Panc1 (cell line): Measurements from ENCODE around the gene MYO18A. TPM values are rescaled to one million over a fixed set of nuclear protein-coding genes. Genes with fewer than 3 reads are reported as not detected.
A peak's percentile ranks its signal among the peaks of the same experiment; 100 is the strongest.

Source experiments
- ATAC-seq: fragments of 200-7000 bp; cut with Tn5 transposase; 2 replicates; pipeline ENCODE4 v1.9.1; 2020; ENCODE audit warnings: mild to moderate bottlenecking, moderate library complexity
- BruUV-seq: library from RNA; stranded (reverse); fragments of 400-500 nt; replicated peaks from 2 replicates; lab custom pipeline; 2021; lab: Mats Ljungman, UMichigan
- CTCF ChIA-PET: fragments of 300-600 bp; sonication (Branson Sonifier 250); formaldehyde crosslinking; loops from one replicate; lab custom pipeline; 2022; ENCODE audit warnings: antibody characterized with exemption; lab: Charles Lee
- POLR2A ChIA-PET: fragments of 300-600 bp; sonication (Branson Sonifier 250); formaldehyde crosslinking; loops from one replicate; lab custom pipeline; 2022; ENCODE audit warnings: antibody characterized with exemption; lab: Charles Lee
- DNase-seq: peaks from one replicate; pipeline ENCODE4 v3.0.0-alpha.2; 2010; ENCODE audit warnings: low read depth, low spot score
- H3K27ac ChIP-seq: 2 replicates; pipeline ENCODE4 v1.5.1; 2011; ENCODE audit warnings: mild to moderate bottlenecking, low read length, inconsistent platforms
- H3K27me3 ChIP-seq: fragments of 200-500 bp; sonication (Bioruptor generic); 2 replicates; pipeline ENCODE4 v1.6.0; 2014; ENCODE audit warnings: low read length, inconsistent platforms; ENCODE audit not compliant: control insufficient read depth, insufficient read depth
- H3K36me3 ChIP-seq: fragments of 200-500 bp; sonication (Bioruptor generic); 2 replicates; pipeline ENCODE4 v1.5.1; 2014; ENCODE audit warnings: inconsistent platforms, mild to moderate bottlenecking, low read length, moderate library complexity; ENCODE audit not compliant: control insufficient read depth, insufficient read depth
- H3K4me1 ChIP-seq: 2 replicates; pipeline ENCODE4 v1.5.1; 2011; ENCODE audit warnings: inconsistent platforms, mild to moderate bottlenecking, low read length, moderate library complexity; ENCODE audit not compliant: control insufficient read depth, insufficient read depth
- H3K4me3 ChIP-seq, 2 experiments: 2 replicates each; pipeline ENCODE4 v1.5.1; 2011 to 2012; ENCODE audit warnings: low read depth in 2 of 2, low read length in 2 of 2, mild to moderate bottlenecking in 2 of 2, inconsistent platforms in 1 of 2, moderate library complexity in 1 of 2
- H3K9me3 ChIP-seq: fragments of 200-500 bp; sonication (Bioruptor generic); 2 replicates; pipeline ENCODE4 v1.5.1; 2014; ENCODE audit warnings: low read depth, mild to moderate bottlenecking, inconsistent platforms, low read length, moderate library complexity; ENCODE audit not compliant: control insufficient read depth, insufficient read depth
- CTCF ChIP-seq: fragments of 450-650 bp; IDR thresholded peaks from 2 replicates; pipeline ENCODE4 v1.5.1; 2017; ENCODE audit warnings: mild to moderate bottlenecking
- POLR2AphosphoS5 ChIP-seq: IDR thresholded peaks from 2 replicates; pipeline ENCODE4 v1.6.1; 2012; ENCODE audit warnings: mild to moderate bottlenecking, low read depth, low read length, moderate library complexity
- REST ChIP-seq, 2 experiments: IDR thresholded peaks; 2 replicates each; pipeline ENCODE4 v1.6.1; 2011 to 2012; ENCODE audit warnings: low read depth in 2 of 2, control low read depth in 1 of 2, low read length in 1 of 2, mild to moderate bottlenecking in 1 of 2, moderate library complexity in 1 of 2; ENCODE audit not compliant: insufficient read depth in 1 of 2
- SIN3A ChIP-seq: IDR thresholded peaks from 2 replicates; pipeline ENCODE4 v1.6.1; 2012; ENCODE audit warnings: low read depth, mild to moderate bottlenecking, low read length, moderate library complexity, borderline replicate concordance; ENCODE audit not compliant: insufficient read depth
- TCF7L2 ChIP-seq: IDR thresholded peaks from 2 replicates; pipeline ENCODE4 v1.6.1; 2011; ENCODE audit warnings: mild to moderate bottlenecking, low read depth, low read length, inconsistent platforms
- in situ Hi-C: cut with HindIII; loops from 2 replicates; pipeline ENCODE4 v1.10.0; 2016; ENCODE audit warnings: low sequenced_read_pairs, low pct_unique_long_range_greater_than_20kb
- intact Hi-C: fragments of 100-400 bp; cut with micrococcal nuclease; formaldehyde crosslinking; loops from one replicate; pipeline ENCODE4 v1.10.0; 2022; ENCODE audit not compliant: unreplicated experiment
- total RNA-seq: library from RNA; stranded (reverse); gene quantifications from one replicate; pipeline ENCODE4 v1.2.1, GENCODE V29; 2021; ENCODE audit not compliant: unreplicated experiment

Gene MYO18A
- total RNA-seq, 1 experiment from 2014 or later: 108 TPM

GRCh38 chr17:29145289-29146073, 34.7 kb downstream of the MYO18A start:
- Histone ChIP-seq H3K4me1 (peaks cover 58% of the 10 kb centered on the region), H3K9me3 (no peaks in the 10 kb centered on the region), H3K27ac (peak overlapping the region; percentile 73), H3K36me3 (no peaks in the 10 kb centered on the region), H3K4me3 (no peak overlapping the region), H3K27me3 (no peaks in the 10 kb centered on the region)
- DNase-seq: no peak
- no TSS peak for BruUV-seq
- ChIA-PET CTCF (interaction anchor here (0.6 to 1.9 kb wide), 11 partner anchors 13 to 180 kb away, joined by 3 to 25 read pairs (median 4); partner anchors contain the start of gene MYO18A), POLR2A (interaction anchor here (0.5 to 1.1 kb wide), 2 partner anchors 22 to 165 kb away, joined by 3 to 5 read pairs; no protein-coding TSS in a partner anchor)
- intact Hi-C loops: no loop called here
- no peak for TF ChIP-seq SIN3A
- no peak for TF ChIP-seq REST (IDR thresholded peaks at IDR 0.05; ENCODE audit: insufficient read depth in 1 of 2, low read depth in 2 of 2, low read length in 1 of 2)
- peak; percentile 81 for TF ChIP-seq CTCF
- in situ Hi-C loops: no loop called here
- peak; percentile 67 for ATAC-seq

- in situ Hi-C loops: no loop called here
- CTCF ChIA-PET: interaction anchor here (0.6 to 2.0 kb wide), 8 partner anchors 10 to 76 kb away, joined by 3 to 16 read pairs (median 4); no protein-coding TSS in a partner anchor
- intact Hi-C loops: no loop called here
- POLR2A ChIA-PET: interaction anchor here (0.5 to 0.9 kb wide), 3 partner anchors 20 to 273 kb away, joined by 3 to 8 read pairs (median 3); no protein-coding TSS in a partner anchor
- no TSS peak for BruUV-seq
- Histone ChIP-seq H3K27me3 (no peaks in the 10 kb centered on the region), H3K4me1 (peaks cover 57% of the 10 kb centered on the region), H3K36me3 (no peaks in the 10 kb centered on the region), H3K27ac (no peak overlapping the region), H3K4me3 (no peak overlapping the region), H3K9me3 (no peaks in the 10 kb centered on the region)
- DNase-seq: no peak
- ATAC-seq: no peak
- TF ChIP-seq TCF7L2: no peak
- no peak for TF ChIP-seq REST (IDR thresholded peaks at IDR 0.05; ENCODE audit: insufficient read depth in 1 of 2, low read depth in 2 of 2, low read length in 1 of 2)
- no peak for TF ChIP-seq SIN3A
- TF ChIP-seq CTCF: no peak
- TF ChIP-seq POLR2AphosphoS5: no peak
Observed at GRCh38 chr17:29143894-29144293, 36.3 kb downstream of the MYO18A start.
